ENCODE data around the gene TOE1. TPM values are rescaled to one million over a fixed set of nuclear protein-coding genes. Genes with fewer than 3 reads are reported as not detected.

Gene TOE1
- total RNA-seq, 1 experiment from 2014 or later = 31.2 TPM

DNA sequence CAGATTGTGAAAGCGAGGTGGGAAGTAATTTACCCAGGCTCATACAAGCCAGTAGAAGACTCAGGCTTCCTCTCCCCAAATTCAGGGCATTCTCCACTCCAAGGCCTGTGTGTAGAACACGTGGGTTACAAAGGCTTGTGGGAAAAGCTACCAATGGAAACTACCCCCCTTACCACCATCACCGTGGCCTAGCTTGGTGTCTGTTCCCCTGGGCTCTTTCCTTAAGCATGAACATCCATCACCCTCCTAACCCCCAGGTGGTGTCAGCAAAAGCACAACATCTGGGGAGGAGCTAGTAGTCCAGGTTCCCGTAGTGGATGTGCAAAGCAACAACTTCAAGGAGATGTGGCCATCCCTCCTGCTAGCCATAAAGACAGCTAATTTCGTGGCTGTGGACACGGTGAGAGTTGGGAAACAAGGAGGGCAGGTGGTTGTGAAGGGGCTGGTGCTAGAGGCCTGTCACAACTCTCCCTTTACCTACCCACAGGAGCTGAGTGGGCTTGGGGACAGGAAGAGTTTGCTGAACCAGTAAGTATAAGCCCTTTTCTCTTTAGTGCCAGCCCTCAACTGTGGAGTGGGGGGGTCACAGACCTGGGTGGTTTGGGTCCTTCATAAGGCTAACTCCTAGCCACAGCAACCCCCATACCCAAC is 971 bp downstream of the TOE1 start:
- Histone ChIP-seq H2BK120ac (ENCODE audit: low read depth, low read length, poor library complexity, severe bottlenecking) (no peak overlapping the region), H4K20me1 (ENCODE audit: control insufficient read depth, insufficient read depth, insufficient read length) (no peaks in the 10 kb centered on the region), H3K4me2 (ENCODE audit: insufficient read depth, insufficient read length, low read length) (peak overlapping the region; percentile 81), H3K9ac (ENCODE audit: extremely low read depth, insufficient read length, low read length) (peak overlapping the region; percentile 66), H3K9me3 (ENCODE audit: control insufficient read depth, low read depth, low read length) (no peaks in the 10 kb centered on the region), H3K56ac (ENCODE audit: insufficient read length, low read depth, low read length) (no peak overlapping the region), H3K23me2 (ENCODE audit: insufficient read length, low read depth, low read length, poor library complexity, severe bottlenecking) (no peaks in the 10 kb centered on the region), H2BK15ac (ENCODE audit: low read depth, low read length) (no peak overlapping the region), H4K5ac (ENCODE audit: insufficient read length, low read depth, low read length) (no peak overlapping the region), H3K14ac (ENCODE audit: insufficient read depth, low read length) (peak overlapping the region; percentile 85; the same call in 1 of the 2 replicates), H3K79me1 (ENCODE audit: insufficient read depth, low read depth, low read length, poor library complexity, severe bottlenecking) (no peaks in the 10 kb centered on the region), H3K27ac (ENCODE audit: insufficient read length, low read depth, low read length) (no peak overlapping the region), H3K23ac (ENCODE audit: insufficient read length, low read depth, low read length) (no peak overlapping the region), H2BK5ac (ENCODE audit: insufficient read length, low read length) (no peak overlapping the region), H2AK5ac (ENCODE audit: insufficient read length, low read length) (no peak overlapping the region), H3K4me1 (ENCODE audit: insufficient read depth, low read length) (peaks cover 5% of the 10 kb centered on the region; the same call in 1 of the 2 replicates), H3K4ac (ENCODE audit: low read depth, low read length) (no peak overlapping the region), H2AFZ (ENCODE audit: low read length) (no peak overlapping the region), H3K79me2 (ENCODE audit: insufficient read depth, low read length) (peaks cover 8% of the 10 kb centered on the region; the same call in 1 of the 2 replicates), H3K27me3 (ENCODE audit: insufficient read depth, low read length) (no peaks in the 10 kb centered on the region), H4K8ac (replicated peaks; ENCODE audit: insufficient read length, low read depth, low read length) (no peak overlapping the region), H2BK12ac (ENCODE audit: insufficient read length, low read depth, low read length) (no peak overlapping the region), H3T11ph (ENCODE audit: low read length) (no peak overlapping the region), H4K91ac (ENCODE audit: insufficient read length, low read depth, low read length) (no peak overlapping the region), H3K18ac (ENCODE audit: insufficient read length, low read depth, low read length) (no peak overlapping the region), H2BK20ac (ENCODE audit: low read depth, low read length, poor library complexity, severe bottlenecking) (no peak overlapping the region)
- no peak for TF ChIP-seq CTCF (conservative IDR thresholded peaks at IDR 0.05)
- no peaks in the 10 kb centered on the region for H3K27me3 Mint-ChIP-seq (ENCODE audit: low read depth)
- 0 out of 5 replicates have a peak, but pooled peaks cover 0 to 4% of the 10 kb centered on the region in 2 experiments for H3K9me3 Mint-ChIP-seq
- peaks cover 19 to 26% of the 10 kb centered on the region in 2 experiments for H3K4me1 Mint-ChIP-seq
- H3K4me3 Mint-ChIP-seq = peak overlapping the region; percentile 99 to 100
- WGBS (ENCODE audit: extremely low coverage, insufficient read length, low lambda C conversion rate) = no CpG with 5 or more reads among the region's 6 CpGs
- peaks cover 29 to 57% (median 47%) of the 10 kb centered on the region in 3 experiments for H3K36me3 Mint-ChIP-seq (ENCODE audit: insufficient read depth in 1 of 3, low read depth in 3 of 3)
- peak overlapping the region in 2 of 3 experiments; percentile 99 to 100; a peak in 5 of 7 replicates for H3K27ac Mint-ChIP-seq
- no peak for DNase-seq
